HepG2 (cell line): Measurements from ENCODE around the gene ARAP3. TPM values are rescaled to one million over a fixed set of nuclear protein-coding genes. Genes with fewer than 3 reads are reported as not detected.

Source experiments
- ATAC-seq: fragments of 200-7000 bp; cut with Tn5 transposase; 3 replicates; pipeline ENCODE4 v1.9.1; 2020; ENCODE audit warnings: mild to moderate bottlenecking, moderate library complexity
- BruUV-seq: library from RNA; stranded (reverse); fragments of 400-500 nt; replicated peaks from 2 replicates; lab custom pipeline; 2021; lab: Mats Ljungman, UMichigan
- CTCF ChIA-PET: fragments of 300-600 bp; formaldehyde crosslinking; extraction: SDS; loops from one replicate; lab custom pipeline; 2021; ENCODE audit warnings: low total read pairs, inconsistent platforms, low intra/inter-chr PET ratio; lab: Yijun Ruan, JAX
- POLR2A ChIA-PET: fragments of 350-600 bp; sonication (Branson Sonifier 250); formaldehyde crosslinking; loops from one replicate; lab custom pipeline; 2020; ENCODE audit warnings: antibody characterized with exemption, inconsistent platforms; lab: Yijun Ruan, JAX
- DNase-seq: peaks from one replicate; pipeline ENCODE4 v3.0.0-alpha.2; 2015; ENCODE audit warnings: low spot score
- FAIRE-seq: peaks from 3 replicates; lab custom pipeline; 2011; peaks lifted over from hg19 to GRCh38; lab: Jason Lieb, UNC
- H2AFZ ChIP-seq: one replicate; pipeline ENCODE4 v1.6.1; 2011; ENCODE audit warnings: low read length, inconsistent platforms
- H3K27ac ChIP-seq: fragments of 300-600 bp; 3 replicates; pipeline ENCODE4 v1.8.0; 2011; ENCODE audit warnings: mixed run types, mild to moderate bottlenecking, mixed read lengths, low read length, inconsistent platforms; ENCODE audit not compliant: insufficient read depth; ENCODE audit errors: extremely low read length
- H3K27me3 ChIP-seq, 2 experiments: fragments of 200-600 bp in 1 of 2; 2 replicates in 1 of 2; 3 replicates in 1 of 2; pipeline versions ENCODE4 v1.6.0 to v1.8.0; 2011; ENCODE audit warnings: low read length in 2 of 2, mild to moderate bottlenecking in 2 of 2, moderate library complexity in 2 of 2, inconsistent platforms in 1 of 2; ENCODE audit not compliant: insufficient read depth in 2 of 2, control insufficient read depth in 1 of 2
- H3K36me3 ChIP-seq, 2 experiments: fragments of 200-600 bp in 1 of 2; replicated peaks in 1 of 2; 2 replicates in 1 of 2; 3 replicates in 1 of 2; pipeline versions ENCODE4 v1.5.1 to v1.8.0; 2011; ENCODE audit warnings: low read length in 2 of 2, inconsistent platforms in 1 of 2; ENCODE audit not compliant: insufficient read depth in 2 of 2, control insufficient read depth in 1 of 2
- H3K4me1 ChIP-seq: 2 replicates; pipeline ENCODE4 v1.5.1; 2012; ENCODE audit warnings: low read length, inconsistent platforms; ENCODE audit not compliant: insufficient read depth
- H3K4me2 ChIP-seq: 2 replicates; pipeline ENCODE4 v1.6.0; 2011; ENCODE audit warnings: low read depth, low read length, inconsistent platforms
- H3K4me3 ChIP-seq, 3 experiments: fragments of 200-600 bp in 1 of 3; sonication (generic), shearing (Covaris generic) in 1 of 3; replicated peaks in 1 of 3; 2 replicates each; pipeline ENCODE4 v1.5.1; 2011 to 2016; ENCODE audit warnings: low read length in 3 of 3, inconsistent platforms in 2 of 3, low read depth in 2 of 3, mild to moderate bottlenecking in 2 of 3, control low read depth in 1 of 3, mixed read lengths in 1 of 3; ENCODE audit not compliant: insufficient read depth in 1 of 3
- H3K79me2 ChIP-seq: one replicate; pipeline ENCODE4 v1.6.1; 2011; ENCODE audit warnings: low read length, inconsistent platforms; ENCODE audit not compliant: insufficient read depth
- H3K9ac ChIP-seq: 2 replicates; pipeline ENCODE4 v1.6.0; 2011; ENCODE audit warnings: mild to moderate bottlenecking, low read depth, low read length, inconsistent platforms; ENCODE audit not compliant: insufficient read depth
- H3K9me3 ChIP-seq: 2 replicates; pipeline ENCODE4 v1.5.1; 2012; ENCODE audit warnings: mild to moderate bottlenecking, low read length
- H4K20me1 ChIP-seq: 2 replicates; pipeline ENCODE4 v1.6.0; 2011; ENCODE audit warnings: inconsistent platforms, mild to moderate bottlenecking, low read length, moderate library complexity; ENCODE audit not compliant: insufficient read depth
- ATF1 ChIP-seq: IDR thresholded peaks from 2 replicates; pipeline ENCODE4 v1.6.1; 2016; ENCODE audit warnings: mild to moderate bottlenecking, control low read depth
- CSRNP2 ChIP-seq: sonication (generic); formaldehyde crosslinking; conservative IDR thresholded peaks from 2 replicates; pipeline ENCODE4 v1.8.0; 2022; ENCODE audit warnings: low read depth, missing genetic modification reagents
- GMEB2 ChIP-seq: IDR thresholded peaks from 2 replicates; pipeline ENCODE4 v1.6.1; 2016; ENCODE audit warnings: missing biosample characterization, missing genetic modification reagents, low read depth
- IRF9 ChIP-seq: sonication (generic); formaldehyde crosslinking; IDR thresholded peaks from 2 replicates; pipeline ENCODE4 v1.8.0; 2022; ENCODE audit warnings: missing genetic modification reagents, mild to moderate bottlenecking, borderline replicate concordance
- KDM1A ChIP-seq: IDR thresholded peaks from 2 replicates; pipeline ENCODE4 v1.6.1; 2016; ENCODE audit warnings: missing compliant biosample characterization
- PCBP2 ChIP-seq: fragments of 200-400 bp; formaldehyde crosslinking; optimal IDR thresholded peaks from 2 replicates; pipeline ENCODE3; 2018; ENCODE audit warnings: low read length, low read depth; ENCODE audit not compliant: poor library complexity, severe bottlenecking
- RXRA ChIP-seq: sonication (generic); formaldehyde crosslinking; IDR thresholded peaks from 2 replicates; pipeline ENCODE4 v1.5.1; 2020; ENCODE audit warnings: missing genetic modification reagents
- SIN3B ChIP-seq: fragments of 150-350 bp; IDR thresholded peaks from 2 replicates; pipeline ENCODE4 v1.6.1; 2014; ENCODE audit warnings: low read length
- TIGD3 ChIP-seq: sonication (generic); formaldehyde crosslinking; IDR thresholded peaks from 2 replicates; pipeline ENCODE4 v1.5.1; 2020; ENCODE audit warnings: mild to moderate bottlenecking, missing genetic modification reagents, borderline replicate concordance
- ZBTB7A ChIP-seq: sonication (generic); formaldehyde crosslinking; IDR thresholded peaks from 2 replicates; pipeline ENCODE4 v1.8.0; 2022; ENCODE audit warnings: mild to moderate bottlenecking, missing genetic modification reagents
- ZNF350 ChIP-seq: sonication (generic); formaldehyde crosslinking; IDR thresholded peaks from 2 replicates; pipeline ENCODE4 v1.4.0; 2020; ENCODE audit warnings: mild to moderate bottlenecking, low read depth, missing genetic modification reagents, borderline replicate concordance
- ZNF441 ChIP-seq: sonication (generic); formaldehyde crosslinking; IDR thresholded peaks from 2 replicates; pipeline ENCODE4 v1.7.0; 2021; ENCODE audit warnings: missing genetic modification reagents, borderline replicate concordance
- ZNF512B ChIP-seq: sonication (generic); formaldehyde crosslinking; IDR thresholded peaks from 2 replicates; pipeline ENCODE4 v1.5.1; 2020; ENCODE audit warnings: missing genetic modification reagents, mild to moderate bottlenecking, borderline replicate concordance
- WGBS: methylation state at CpG from one replicate; pipeline ENCODE4 v1.1.6; 2017; ENCODE audit warnings: low lambda C conversion rate; 5-methylcytosine and 5-hydroxymethylcytosine counted together
- in situ Hi-C: cut with HindIII; loops from 2 replicates; pipeline ENCODE4 v1.10.0; 2017; ENCODE audit warnings: low pct_unique_long_range_greater_than_20kb; ENCODE audit not compliant: extremely low pct_ligation_motif_present
- intact Hi-C: fragments of 100-400 bp; cut with micrococcal nuclease; formaldehyde crosslinking; loops from one replicate; pipeline ENCODE4 v1.10.0; 2022; ENCODE audit not compliant: unreplicated experiment
- polyA plus RNA-seq, 8 experiments: library from polyadenylated mRNA; depleted of rRNA in 3 of 8; stranded (reverse) in 7 of 8; unstranded in 1 of 8; fragments of >200 nt; fragmentation: Illumina TruSeq in 4 of 8; extraction: Trizol in 4 of 8; gene quantifications; 2 replicates each; pipeline versions ENCODE4 v1.2.1 to v1.2.3, GENCODE V29; 2011 to 2016; ENCODE audit warnings: low read depth in 4 of 8, missing spikeins in 1 of 8, mixed read lengths in 1 of 8; ENCODE audit not compliant: insufficient read depth in 1 of 8
- total RNA-seq, 5 experiments: library from RNA; depleted of rRNA; stranded (reverse); fragments of >200 nt; fragmentation: Illumina TruSeq; extraction: Trizol; gene quantifications; 2 replicates each; pipeline ENCODE4 v1.2.3, GENCODE V29; 2016; ENCODE audit warnings: low read depth in 1 of 5

Gene ARAP3
- total and polyA plus RNA-seq, 2 of the 13 experiments (the other 11 are each of a cell fraction or from before 2014, with no cell fraction given) = 0.25 TPM; not detected in 1

GRCh38 chr5:141701360-141702119 lies 19.5 kb upstream of the ARAP3 start (continued):
- TF ChIP-seq GMEB2 (CRISPR knock-in tag) (no peak), ZNF441 (CRISPR knock-in tag) (no peak)

GRCh38 chr5:141697586-141697985 lies 15.6 kb upstream of the ARAP3 start:
- in situ Hi-C loops (loop anchor here (25.0 kb wide), 1 partner anchor 440 kb away; no protein-coding TSS in a partner anchor), intact Hi-C loops (no loop called here)
- no peak overlapping the region for H3K9ac ChIP-seq
- no peaks in the 10 kb centered on the region for H4K20me1 ChIP-seq
- peaks cover 8% of the 10 kb centered on the region; the same call in 1 of the 2 replicates for H3K4me1 ChIP-seq
- H2AFZ ChIP-seq = no peak overlapping the region
- BruUV-seq = no TSS peak
- ATAC-seq (no peak), DNase-seq (no peak), FAIRE-seq (no peak)
- CTCF ChIA-PET = no interaction called here
- WGBS = 10% methylated on average over 2 of the region's 3 CpGs
- H3K79me2 ChIP-seq = no peaks in the 10 kb centered on the region
- H3K27ac ChIP-seq = no peak overlapping the region
- POLR2A ChIA-PET = no interaction called here
- H3K27me3 ChIP-seq = peaks cover 16 to 59% of the 10 kb centered on the region in 2 experiments
- H3K36me3 ChIP-seq = no peaks in the 10 kb centered on the region
- H3K4me2 ChIP-seq = no peak overlapping the region
- H3K4me3 ChIP-seq = no peak overlapping the region
- H3K9me3 ChIP-seq = no peaks in the 10 kb centered on the region
- TF ChIP-seq ZNF512B = no peak
- TF ChIP-seq PCBP2 = no peak
- TF ChIP-seq IRF9 (CRISPR knock-in tag) = no peak
- TF ChIP-seq ZNF350 (CRISPR knock-in tag) = no peak
- TF ChIP-seq TIGD3 (CRISPR knock-in tag) = no peak
- no peak for TF ChIP-seq RXRA (CRISPR knock-in tag)
- no peak for TF ChIP-seq ZBTB7A (CRISPR knock-in tag)
- TF ChIP-seq SIN3B = no peak
- TF ChIP-seq ATF1 (CRISPR knock-in tag) = no peak
- no peak for TF ChIP-seq CSRNP2 (CRISPR knock-in tag)
- no peak for TF ChIP-seq KDM1A
